GM19043 (cell line): ENCODE measurements around the gene KCNMA1.
"Not testable (repeated sequence)": the region's sequence is repeated elsewhere in the genome, so short reads cannot be mapped to it uniquely, and the experiment has no call there.

Experiments
- ATAC-seq: cut with Tn5 transposase; IDR thresholded peaks from one replicate; pipeline ENCODE4 v1.9.1; 2021; ENCODE audit warnings: low read depth; ENCODE audit not compliant: unreplicated experiment

Gene KCNMA1

GRCh38 chr10:77664696-77665095 lies 27.1 kb upstream of the KCNMA1 start:
- ATAC-seq = no peak

GRCh38 chr10:77664008-77664407 lies 26.4 kb upstream of the KCNMA1 start:
- ATAC-seq = no peak

GRCh38 chr10:77661674-77662073 lies 24.1 kb upstream of the KCNMA1 start:
- no peak for ATAC-seq

GRCh38 chr10:77661100-77661499 lies 23.5 kb upstream of the KCNMA1 start:
- ATAC-seq = no peak

GRCh38 chr10:77659046-77659670 lies 21.6 kb upstream of the KCNMA1 start:
- not testable (repeated sequence) for ATAC-seq

- ATAC-seq = no peak
These were observed 15.6 kb upstream of the KCNMA1 start for GRCh38 chr10:77653210-77653609.

- no peak for ATAC-seq
These were observed 12.0 kb upstream of the KCNMA1 start for GRCh38 chr10:77649333-77650331.

GRCh38 chr10:77648472-77648871 lies 10.9 kb upstream of the KCNMA1 start:
- no peak for ATAC-seq

GRCh38 chr10:77647543-77648293 lies 10.1 kb upstream of the KCNMA1 start:
- no peak for ATAC-seq

- no peak for ATAC-seq
These were observed 7.1 kb upstream of the KCNMA1 start for GRCh38 chr10:77644557-77645243.

GRCh38 chr10:77643795-77644468 lies 6.3 kb upstream of the KCNMA1 start:
- no peak for ATAC-seq

GRCh38 chr10:77641788-77642397 lies 4.3 kb upstream of the KCNMA1 start:
- no peak for ATAC-seq

GRCh38 chr10:77641344-77641743 lies 3.7 kb upstream of the KCNMA1 start:
- no peak for ATAC-seq

GRCh38 chr10:77640167-77640566 lies 2.6 kb upstream of the KCNMA1 start:
- no peak for ATAC-seq

GRCh38 chr10:77639756-77640155 lies 2.1 kb upstream of the KCNMA1 start:
- no peak for ATAC-seq

- no peak for ATAC-seq
These were observed 903 bp upstream of the KCNMA1 start for GRCh38 chr10:77638321-77639101.

- ATAC-seq = no peak
These were observed 559 bp downstream of the KCNMA1 start for GRCh38 chr10:77636967-77637531.

GRCh38 chr10:77636282-77636966 lies 1.2 kb downstream of the KCNMA1 start:
- no peak for ATAC-seq
